Measurements from ENCODE around the gene C1orf87.
"Not testable (repeated sequence)": the region's sequence is repeated elsewhere in the genome, so short reads cannot be mapped to it uniquely, and the experiment has no call there.

C1orf87 gene

DNA sequence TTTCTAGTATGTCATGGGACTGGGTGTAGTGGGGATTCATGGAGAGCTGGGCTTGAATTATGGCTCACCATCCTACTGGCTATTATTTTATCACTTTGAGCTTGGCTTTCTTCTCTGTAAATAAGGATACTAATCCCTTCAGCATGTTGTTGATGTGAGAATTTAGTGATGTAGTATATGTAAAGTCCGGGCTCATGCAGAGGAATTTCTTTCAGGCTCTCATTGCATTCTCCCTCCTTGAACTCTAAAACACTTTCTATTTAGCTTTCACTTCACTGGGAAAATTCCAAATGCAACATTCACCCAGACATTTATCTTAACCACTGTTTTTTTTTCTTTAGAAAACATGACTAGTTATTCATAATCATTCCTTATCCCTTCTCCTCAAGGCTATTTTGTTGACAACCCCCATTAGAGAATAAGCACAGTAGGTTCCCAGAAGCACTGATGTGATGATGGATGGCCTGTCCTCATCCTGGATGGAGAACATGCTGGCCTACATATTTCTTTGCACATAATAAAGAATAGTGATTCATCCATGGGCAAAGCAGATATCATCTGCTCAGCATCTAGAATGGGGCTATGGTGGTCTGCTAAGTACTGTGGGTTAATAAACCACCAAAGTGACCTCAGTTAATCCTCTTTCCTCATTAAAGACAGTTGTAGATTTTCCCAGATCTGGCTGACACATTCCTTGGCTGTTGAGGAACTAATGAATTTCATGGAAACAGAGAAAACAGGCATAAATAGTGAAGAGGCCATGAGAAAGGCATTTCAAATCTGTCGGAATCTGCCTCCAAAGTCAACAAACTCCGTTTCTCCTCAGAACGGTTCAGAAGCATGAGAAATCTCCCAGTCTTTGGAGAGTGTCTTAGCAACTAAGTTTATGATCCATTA lies 79.0 kb downstream of the C1orf87 start:
- DNase-seq (ENCODE audit: low spot score) = no peak

DNA sequence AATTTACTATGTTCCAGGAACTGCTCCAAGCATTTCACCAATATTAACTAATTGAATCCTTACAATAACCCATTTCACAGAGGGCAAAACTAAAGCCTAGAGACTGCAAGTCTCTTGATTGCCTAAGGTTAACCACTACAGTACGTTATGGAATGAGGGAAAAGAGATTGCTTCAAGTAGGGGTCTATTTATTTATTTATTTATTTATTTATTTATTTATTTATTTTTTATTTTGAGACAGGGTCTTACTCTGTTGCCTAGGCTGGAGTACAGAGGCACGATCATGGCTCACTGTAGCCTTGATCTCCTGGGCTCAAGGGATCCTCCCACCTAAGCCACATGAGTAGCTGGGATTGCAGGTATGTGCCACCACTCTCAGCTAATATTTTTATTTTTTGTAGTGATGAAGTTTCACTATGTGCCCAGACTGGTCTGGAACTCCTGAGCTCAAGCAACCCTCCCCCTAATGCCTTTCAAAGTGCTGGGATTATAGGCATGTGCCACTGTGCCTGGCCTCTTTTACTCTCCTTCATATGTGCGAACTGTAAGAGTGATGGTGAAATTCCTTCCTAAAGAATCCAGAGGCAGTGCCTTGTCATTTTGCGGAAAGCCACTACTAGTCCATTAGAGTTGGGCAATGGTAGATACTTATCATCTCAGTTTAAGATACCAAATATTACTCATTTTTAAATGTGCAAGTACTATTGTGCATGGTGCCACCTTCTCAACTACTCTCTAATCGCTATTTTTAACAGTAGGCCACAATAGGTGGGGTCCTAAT lies 81.3 kb downstream of the C1orf87 start:
- DNase-seq (ENCODE audit: low spot score) = no peak

GRCh38 chr1:59990470-59990869 lies 83.1 kb downstream of the C1orf87 start:
- DNase-seq (ENCODE audit: low spot score) = no peak

DNA sequence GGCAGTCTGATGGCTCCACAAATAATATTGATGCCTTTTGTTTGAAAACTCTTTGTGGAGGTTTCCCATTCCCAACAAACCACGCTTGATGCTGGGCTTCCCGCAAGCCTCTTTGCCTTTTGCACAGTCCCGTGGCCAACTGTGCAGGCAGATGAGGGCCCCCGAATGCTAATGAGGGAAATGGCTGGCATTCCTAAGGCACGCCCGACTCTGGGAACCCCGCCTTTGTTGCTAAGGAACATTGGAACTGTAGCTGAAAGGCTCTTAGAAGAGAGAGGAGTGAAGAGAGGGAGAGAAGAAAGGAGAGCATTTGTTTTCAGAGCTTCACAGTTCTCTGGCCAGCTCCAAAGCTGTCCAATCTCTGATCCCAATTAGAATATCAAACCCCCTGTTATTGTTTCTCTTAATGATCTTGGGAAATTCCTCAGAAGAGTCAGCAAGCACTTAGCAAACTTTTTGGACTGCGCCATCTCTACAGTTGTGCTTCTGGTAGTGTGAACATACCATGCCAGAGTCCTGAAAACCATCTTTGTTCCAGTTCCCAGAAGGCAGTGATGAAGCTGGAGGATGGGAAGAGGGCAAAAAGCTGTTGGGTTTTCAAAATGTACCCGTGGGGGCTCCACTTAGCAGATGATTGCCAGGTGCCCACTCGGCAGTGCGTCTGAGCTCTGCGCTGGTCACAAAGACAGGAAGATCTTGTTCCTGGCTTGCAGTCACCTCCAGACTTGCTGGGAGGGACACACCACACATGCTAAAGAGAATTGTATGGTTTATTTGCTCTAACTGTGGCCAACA lies 86.9 kb downstream of the C1orf87 start:
- peak; percentile 41 for DNase-seq (ENCODE audit: low spot score)

DNA sequence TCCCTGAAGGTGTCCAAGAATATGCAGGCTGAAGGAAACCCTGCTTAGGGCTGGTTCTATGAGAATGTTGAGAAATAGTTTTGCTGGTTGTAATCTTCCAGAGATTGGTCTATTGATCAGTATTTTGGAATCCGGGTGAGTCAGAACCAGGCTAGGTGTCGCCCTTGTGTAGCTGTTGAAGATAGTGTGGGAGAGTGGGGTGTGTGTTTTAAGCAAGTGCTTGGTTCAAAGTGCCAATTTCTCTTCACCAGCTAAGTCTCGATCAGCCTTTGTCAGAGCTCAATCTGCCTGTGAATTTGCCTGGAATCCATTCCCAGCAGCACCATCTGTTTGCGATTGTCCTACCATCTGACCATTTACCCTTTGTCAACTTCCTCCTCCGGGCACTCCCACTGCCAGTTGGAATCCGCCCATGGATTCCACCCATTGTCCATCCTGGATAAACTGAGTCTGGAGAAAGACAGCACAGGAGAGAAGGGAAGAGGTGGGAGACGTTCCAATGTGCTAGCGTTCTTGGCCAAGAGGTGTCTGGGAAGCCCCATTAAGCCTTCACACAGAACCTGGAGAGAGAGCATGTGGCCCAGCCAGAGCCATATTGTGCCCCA lies 87.6 kb downstream of the C1orf87 start:
- DNase-seq (ENCODE audit: low spot score) = no peak

- DNase-seq (ENCODE audit: low spot score) = no peak
These were observed 93.9 kb downstream of the C1orf87 start for GRCh38 chr1:59979666-59980065.

DNA sequence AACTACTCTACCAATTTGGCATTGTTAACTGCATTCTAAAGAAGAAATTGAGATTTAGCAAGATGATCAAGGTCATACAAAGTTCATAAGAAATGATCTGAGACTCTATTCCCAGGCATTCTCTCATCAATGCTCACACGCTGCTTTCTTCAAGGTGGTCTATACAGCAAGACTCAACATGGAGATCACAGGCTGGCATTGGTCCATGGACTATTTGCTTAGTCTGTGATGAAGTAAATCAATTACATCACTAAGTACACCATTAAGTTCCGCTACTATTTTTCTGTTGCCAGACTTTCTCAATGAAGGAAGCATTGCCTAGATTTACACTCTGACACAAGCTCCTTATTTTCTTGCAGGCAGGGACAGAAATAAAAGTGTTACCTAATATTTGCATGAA lies 95.1 kb downstream of the C1orf87 start:
- no peak for DNase-seq (ENCODE audit: low spot score)

- DNase-seq (ENCODE audit: low spot score) = no peak
These were observed 95.5 kb downstream of the C1orf87 start for GRCh38 chr1:59978026-59978425.

GRCh38 chr1:59977075-59977410 lies 96.5 kb downstream of the C1orf87 start:
- no peak for DNase-seq (ENCODE audit: low spot score)

GRCh38 chr1:59976194-59977074 lies 97.1 kb downstream of the C1orf87 start:
- DNase-seq (ENCODE audit: low spot score) = peak; percentile 84

DNA sequence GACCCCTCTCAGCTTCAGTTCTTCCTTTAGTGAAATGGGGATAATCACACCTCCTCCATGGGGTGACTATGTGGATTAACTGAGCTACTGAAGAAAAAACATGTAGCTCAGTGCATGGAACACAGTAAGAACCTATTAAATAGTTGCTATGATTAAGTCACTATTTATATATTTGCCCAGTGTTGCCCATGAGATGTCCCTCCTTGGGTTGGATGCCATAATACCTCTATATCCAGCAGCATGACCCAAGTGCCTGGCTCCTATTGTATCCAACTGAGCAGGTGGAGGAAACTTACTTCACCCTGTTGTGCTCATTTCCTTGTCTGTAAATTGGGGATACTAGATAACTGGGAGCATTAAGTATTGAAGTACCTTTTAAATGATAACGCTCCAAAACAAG lies 99.9 kb downstream of the C1orf87 start:
- no peak for DNase-seq (ENCODE audit: low spot score)

DNA sequence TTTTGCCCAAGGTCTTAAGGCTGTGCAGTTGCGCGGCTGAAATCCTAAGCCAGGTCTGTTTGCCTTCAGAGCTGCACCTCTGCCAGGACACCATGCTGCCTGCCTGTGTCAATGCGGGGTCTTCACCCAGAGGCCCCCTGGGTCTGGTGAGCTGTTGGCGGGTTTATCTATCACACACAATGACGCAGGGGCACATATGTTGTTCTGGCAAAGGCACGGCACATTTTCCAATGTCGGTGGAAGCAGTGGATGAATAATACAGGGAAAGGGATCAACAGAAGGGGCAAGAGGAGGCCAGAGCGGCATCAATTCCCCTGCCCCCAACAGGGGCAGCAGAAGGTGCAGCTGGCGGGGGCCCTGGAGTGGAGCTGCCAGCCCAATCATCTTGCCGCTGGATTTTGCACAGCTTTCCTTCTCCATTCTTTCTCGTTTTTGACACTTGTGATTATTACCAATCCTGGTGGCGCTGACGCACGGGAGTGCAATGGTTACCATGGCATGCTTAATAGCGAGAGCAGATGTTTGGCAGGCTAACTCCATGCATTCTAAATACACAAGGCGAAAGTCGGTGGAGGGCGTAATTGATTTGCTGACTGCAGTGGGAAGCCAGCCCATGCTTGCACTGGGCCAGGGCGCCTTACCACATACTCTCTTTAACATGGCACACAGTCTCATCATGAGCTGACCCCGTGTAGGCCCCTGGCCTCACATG lies 101.2 kb downstream of the C1orf87 start:
- DNase-seq (ENCODE audit: low spot score) = no peak

DNA sequence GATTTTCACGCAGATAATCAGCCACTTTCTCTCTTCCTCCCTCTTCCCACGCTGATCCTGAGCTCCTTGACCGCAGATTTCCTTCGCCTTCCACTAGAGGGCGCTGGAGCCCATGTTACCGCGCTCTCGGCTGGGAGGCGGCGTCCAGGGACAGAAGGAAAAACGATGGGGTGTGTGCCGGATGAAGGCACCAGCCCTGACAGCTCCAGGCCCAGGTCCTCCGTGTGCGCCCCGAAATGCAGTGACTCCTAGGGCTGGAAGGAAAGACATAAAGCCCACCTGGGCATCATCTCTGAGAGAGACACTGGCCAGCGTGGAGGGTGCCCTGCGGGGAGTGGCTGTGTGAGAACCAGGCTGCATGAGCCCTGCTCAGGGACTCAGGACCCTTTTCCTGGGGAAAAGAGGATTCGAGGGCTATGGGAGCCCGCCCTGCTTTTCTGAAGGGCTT lies 102.1 kb downstream of the C1orf87 start:
- peak; percentile 87 for DNase-seq (ENCODE audit: low spot score)

GRCh38 chr1:59969542-59970175 lies 103.9 kb downstream of the C1orf87 start:
- not testable (repeated sequence) for DNase-seq (ENCODE audit: low spot score)

DNA sequence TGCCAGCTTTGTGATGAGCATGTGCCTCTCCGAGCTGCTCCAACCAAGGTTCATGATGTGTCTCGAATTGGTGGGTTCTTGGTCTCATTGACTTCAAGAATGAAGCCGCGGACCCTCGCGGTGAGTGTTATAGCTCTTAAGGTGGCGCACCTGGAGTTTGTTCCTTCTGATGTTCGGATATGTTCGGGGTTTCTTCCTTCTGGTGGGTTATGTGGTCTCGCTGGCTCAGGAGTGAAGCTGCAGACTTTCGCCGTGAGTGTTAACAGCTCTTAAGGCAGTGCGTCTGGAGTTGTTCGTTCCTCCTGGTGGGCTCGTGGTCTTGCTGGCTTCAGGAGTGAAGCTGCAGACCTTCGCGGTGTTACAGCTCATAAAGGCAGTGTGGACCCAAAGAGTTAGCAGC lies 104.8 kb downstream of the C1orf87 start:
- DNase-seq (ENCODE audit: low spot score) = not testable (repeated sequence)

DNA sequence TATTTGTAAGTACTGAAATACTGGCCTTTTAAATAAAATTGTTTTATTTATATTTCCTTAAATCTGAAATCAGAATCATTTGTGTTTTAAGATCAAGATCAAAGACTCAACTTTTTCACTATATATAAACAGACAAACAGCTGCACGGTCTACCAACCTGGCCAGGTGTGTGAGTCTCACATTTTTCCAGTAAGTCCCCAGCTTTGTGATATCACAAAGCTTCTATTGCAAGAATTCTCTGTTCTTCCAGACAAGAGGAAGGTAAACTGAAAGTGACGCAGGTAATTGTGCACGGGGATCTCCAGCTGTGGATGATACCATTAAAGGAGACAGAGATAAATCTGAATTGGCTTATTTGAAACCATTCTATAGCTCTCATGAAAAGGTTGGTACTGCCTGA lies 105.8 kb downstream of the C1orf87 start:
- DNase-seq (ENCODE audit: low spot score) = no peak

DNA sequence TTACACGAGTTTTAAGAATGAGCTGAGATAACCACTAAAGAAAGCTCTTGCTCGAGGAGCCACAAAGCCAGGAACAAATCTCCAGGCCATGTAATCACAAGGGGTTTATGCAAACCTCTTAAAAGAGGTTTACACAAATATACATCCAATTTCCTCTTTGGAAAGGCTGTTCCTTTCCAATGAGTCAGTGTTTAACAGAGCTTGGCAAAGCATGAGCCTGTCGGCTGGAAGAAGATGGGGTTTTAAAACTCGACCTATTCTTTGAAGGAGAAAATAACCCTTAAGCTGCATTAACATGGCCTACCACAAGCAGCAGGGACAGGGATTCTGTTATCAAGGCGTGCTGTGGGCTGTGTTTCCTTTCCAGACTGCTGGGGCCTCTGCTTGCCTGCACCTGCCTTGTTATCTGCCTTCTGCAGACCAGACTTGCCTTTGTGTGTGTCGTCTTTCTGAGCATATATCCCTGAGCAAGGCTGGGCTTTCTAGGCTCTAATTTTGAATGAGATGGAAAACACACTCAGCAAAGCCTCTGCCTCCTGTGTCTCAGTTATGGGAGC lies 106.4 kb downstream of the C1orf87 start:
- no peak for DNase-seq (ENCODE audit: low spot score)

- DNase-seq (ENCODE audit: low spot score) = no peak
These were observed 121.5 kb downstream of the C1orf87 start for GRCh38 chr1:59952065-59952464.

GRCh38 chr1:59949648-59950047 lies 123.9 kb downstream of the C1orf87 start:
- DNase-seq (ENCODE audit: low spot score) = no peak

DNA sequence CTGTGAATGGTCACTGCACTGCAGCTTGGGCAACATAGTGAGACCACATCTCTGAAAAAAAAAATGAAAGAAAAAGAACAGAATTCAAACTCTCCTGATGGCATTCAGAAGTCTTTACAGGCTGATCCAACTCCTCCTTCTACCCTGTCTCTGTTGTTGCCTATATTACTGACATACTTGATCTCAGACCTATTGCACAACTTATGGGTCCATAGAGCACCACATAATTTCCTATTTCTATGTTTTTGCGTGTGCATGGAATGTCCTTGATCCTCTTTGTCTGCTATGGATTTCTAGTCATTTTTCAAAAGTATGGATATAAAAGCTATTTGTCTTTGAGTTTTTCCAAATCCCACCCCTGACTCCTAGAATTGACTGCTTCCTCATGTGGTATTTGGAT lies 124.6 kb downstream of the C1orf87 start:
- no peak for DNase-seq (ENCODE audit: low spot score)
